GM12878 (cell line): ENCODE results near the gene PLEKHG4B. TPM values are rescaled to one million over a fixed set of nuclear protein-coding genes. Genes with fewer than 3 reads are reported as not detected.
"Not testable (repeated sequence)": the region's sequence is repeated elsewhere in the genome, so short reads cannot be mapped to it uniquely, and the experiment has no call there.

Experiments used
- ATAC-seq: fragments of 200-7000 bp; cut with Tn5 transposase; 3 replicates; pipeline ENCODE4 v1.9.1; 2020; ENCODE audit warnings: mild to moderate bottlenecking, moderate library complexity
- BruUV-seq: library from RNA; stranded (reverse); fragments of 400-500 nt; replicated peaks from 2 replicates; lab custom pipeline; 2021; lab: Mats Ljungman, UMichigan
- CTCF ChIA-PET: fragments of 300-600 bp; sonication (Branson Sonifier 250); formaldehyde crosslinking; extraction: SDS; loops from one replicate; lab custom pipeline; 2021; ENCODE audit warnings: inconsistent platforms; lab: Yijun Ruan, JAX
- POLR2A ChIA-PET: fragments of 350-600 bp; formaldehyde crosslinking; extraction: SDS; loops from one replicate; lab custom pipeline; 2021; ENCODE audit warnings: inconsistent platforms; lab: Charles Lee
- RAD21 ChIA-PET: fragments of 300-600 bp; sonication (Branson Sonifier 250); formaldehyde crosslinking; loops from one replicate; lab custom pipeline; 2023; ENCODE audit warnings: antibody characterized with exemption; ENCODE audit not compliant: unreplicated experiment; lab: Charles Lee
- SMC1A ChIA-PET: fragments of 300-600 bp; sonication (Branson Sonifier 250); formaldehyde crosslinking; loops from one replicate; lab custom pipeline; 2023; ENCODE audit not compliant: unreplicated experiment, uncharacterized antibody; lab: Charles Lee
- DNase-seq: peaks from one replicate; pipeline ENCODE4 v3.0.0-alpha.2; 2011; ENCODE audit warnings: low read depth, low spot score
- FAIRE-seq: peaks from 3 replicates; lab custom pipeline; 2011; peaks lifted over from hg19 to GRCh38; lab: Jason Lieb, UNC
- H2AFZ ChIP-seq: 2 replicates; pipeline ENCODE4 v1.6.0; 2011; ENCODE audit warnings: low read depth, low read length, control low read depth; ENCODE audit not compliant: control insufficient read depth
- H3K27ac ChIP-seq: 2 replicates; pipeline ENCODE4 v1.5.1; 2011; ENCODE audit warnings: control low read depth; ENCODE audit not compliant: control insufficient read depth, insufficient read depth
- H3K27me3 ChIP-seq, 2 experiments: replicated peaks in 1 of 2; 2 replicates each; pipeline versions ENCODE4 v1.6.0 to v1.6.1; 2011; ENCODE audit warnings: low read length in 1 of 2; ENCODE audit not compliant: control insufficient read depth in 2 of 2, insufficient read depth in 2 of 2
- H3K36me3 ChIP-seq, 2 experiments: 2 replicates each; pipeline ENCODE4 v1.5.1; 2011; ENCODE audit warnings: low read length in 1 of 2; ENCODE audit not compliant: control insufficient read depth in 2 of 2, insufficient read depth in 2 of 2
- H3K4me1 ChIP-seq: 2 replicates; pipeline ENCODE4 v1.6.1; 2011; ENCODE audit warnings: mild to moderate bottlenecking, low read length, moderate library complexity, mixed read lengths; ENCODE audit not compliant: control insufficient read depth, insufficient read depth
- H3K4me2 ChIP-seq: 2 replicates; pipeline ENCODE4 v1.6.0; 2011; ENCODE audit warnings: control low read depth; ENCODE audit not compliant: control insufficient read depth, insufficient read depth
- H3K4me3 ChIP-seq: fragments of 200-600 bp; sonication (generic); 2 replicates; pipeline ENCODE4 v1.5.1; 2016
- H3K79me2 ChIP-seq: 2 replicates; pipeline ENCODE4 v1.6.0; 2011; ENCODE audit warnings: low read length; ENCODE audit not compliant: control insufficient read depth, insufficient read depth
- H3K9ac ChIP-seq: 2 replicates; pipeline ENCODE4 v1.8.0; 2011; ENCODE audit warnings: low read length, control low read depth, mixed read lengths; ENCODE audit not compliant: control insufficient read depth, insufficient read depth
- H3K9me3 ChIP-seq: replicated peaks from 3 replicates; pipeline ENCODE4 v1.5.1; 2011; ENCODE audit warnings: mild to moderate bottlenecking, low read length; ENCODE audit not compliant: control insufficient read depth, insufficient read depth
- H4K20me1 ChIP-seq: 2 replicates; pipeline ENCODE4 v1.6.0; 2011; ENCODE audit not compliant: control insufficient read depth, insufficient read depth
- BCL11A ChIP-seq: IDR thresholded peaks from 2 replicates; pipeline ENCODE4 v1.6.1; 2011; ENCODE audit warnings: low read depth, low read length
- EP300 ChIP-seq, 2 experiments: fragments of 150-350 bp in 1 of 2; IDR thresholded peaks; 2 replicates each; pipeline ENCODE4 v1.6.1; 2011 to 2012; ENCODE audit warnings: low read depth in 2 of 2, low read length in 2 of 2, borderline replicate concordance in 1 of 2, improper control_type of control experiment in 1 of 2, inconsistent platforms in 1 of 2; ENCODE audit not compliant: control insufficient read depth in 1 of 2
- ESRRA ChIP-seq: IDR thresholded peaks from 2 replicates; pipeline ENCODE4 v1.6.1; 2012; ENCODE audit warnings: mild to moderate bottlenecking, low read length, improper control_type of control experiment
- NFYA ChIP-seq: IDR thresholded peaks from 2 replicates; pipeline ENCODE4 v1.6.1; 2011; ENCODE audit warnings: low read depth, mild to moderate bottlenecking, low read length, improper control_type of control experiment, borderline replicate concordance
- NFYB ChIP-seq: IDR thresholded peaks from 2 replicates; pipeline ENCODE4 v1.6.1; 2011; ENCODE audit warnings: low read depth, mild to moderate bottlenecking, low read length, improper control_type of control experiment, moderate library complexity; ENCODE audit not compliant: insufficient read depth
- NR2C2 ChIP-seq: IDR thresholded peaks from 2 replicates; pipeline ENCODE4 v1.6.1; 2011; ENCODE audit warnings: borderline replicate concordance, low read depth; ENCODE audit not compliant: control insufficient read depth, insufficient read length
- RB1 ChIP-seq: fragments of 450-650 bp; formaldehyde crosslinking; IDR thresholded peaks from 2 replicates; pipeline ENCODE4 v1.6.1; 2017; ENCODE audit warnings: mild to moderate bottlenecking, borderline replicate concordance
- SMC3 ChIP-seq: IDR thresholded peaks from 2 replicates; pipeline ENCODE4 v1.6.1; 2011; ENCODE audit warnings: low read length, improper control_type of control experiment, borderline replicate concordance
- YY1 ChIP-seq: IDR thresholded peaks from 2 replicates; pipeline ENCODE4 v1.6.1; 2011; ENCODE audit warnings: low read depth, mild to moderate bottlenecking, low read length
- ZSCAN29 ChIP-seq: fragments of 450-650 bp; IDR thresholded peaks from 2 replicates; pipeline ENCODE4 v1.6.1; 2017; ENCODE audit warnings: mild to moderate bottlenecking, moderate library complexity
- WGBS: methylation state at CpG from one replicate; pipeline ENCODE4 v1.1.6; 2016; ENCODE audit warnings: low lambda C conversion rate; ENCODE audit not compliant: insufficient replicate concordance, insufficient coverage; ENCODE audit errors: missing lambda C conversion rate; 5-methylcytosine and 5-hydroxymethylcytosine counted together
- in situ Hi-C: fragments of 300-500 bp; cut with MboI; formaldehyde crosslinking; loops from 9 replicates; pipeline ENCODE4 v1.14.3; 2018; ENCODE audit warnings: mixed read lengths
- intact Hi-C: fragments of 100-400 bp; cut with micrococcal nuclease; formaldehyde crosslinking; loops from one replicate; pipeline ENCODE4 v1.14.2; 2022; ENCODE audit not compliant: unreplicated experiment
- polyA plus RNA-seq, 11 experiments: library from polyadenylated mRNA; depleted of rRNA in 4 of 11; unstranded in 6 of 11; stranded (reverse) in 5 of 11; fragments of >200 nt; fragmentation: Nextera tagmentation in 4 of 11; fragmentation: Illumina TruSeq in 1 of 11; extraction: Ambion mirVana in 4 of 11; extraction: Trizol in 1 of 11; gene quantifications; 1 replicate in 1 of 11; 2 replicates in 10 of 11; pipeline versions ENCODE4 v1.2.1 to v1.2.3, GENCODE V29; 2011 to 2016; ENCODE audit warnings: inconsistent platforms in 2 of 11, missing spikeins in 2 of 11, low read depth in 1 of 11
- total RNA-seq, 4 experiments: library from RNA; depleted of rRNA in 3 of 4; stranded (reverse); fragments of >200 nt in 3 of 4; fragmentation: Illumina TruSeq in 1 of 4; extraction: Trizol in 1 of 4; gene quantifications; 2 replicates each; pipeline versions ENCODE4 v1.2.1 to v1.2.3, GENCODE V29; 2013 to 2021
- TF ChIP-seq, protein P1 (sequence below): IDR thresholded peaks from 2 replicates; pipeline ENCODE4 v1.6.1; 2011; ENCODE audit warnings: low read depth, low read length, improper control_type of control experiment, borderline replicate concordance

The PLEKHG4B gene
- total and polyA plus RNA-seq, 10 of the 15 experiments (the other 5 are each of a cell fraction or from before 2014, with no cell fraction given), result under 0.01 to 0.05 (median 0.01) TPM; not detected in 6

- Histone ChIP-seq H3K79me2 (no peaks in the 10 kb centered on the region), H3K4me1 (no peaks in the 10 kb centered on the region), H3K9ac (no peak overlapping the region), H3K27me3 (no peaks in the 10 kb centered on the region), H3K9me3 (no peaks in the 10 kb centered on the region; the same call in 2 of the 3 replicates), H4K20me1 (no peaks in the 10 kb centered on the region), H3K4me2 (no peak overlapping the region), H2AFZ (no peak overlapping the region), H3K27ac (no peak overlapping the region), H3K4me3 (no peak overlapping the region), H3K36me3 (no peaks in the 10 kb centered on the region)
- no peak for TF ChIP-seq BCL11A
- 55% methylated on average over 13 of the region's 13 CpGs for WGBS
- in situ Hi-C loops (no loop called here), intact Hi-C loops (no loop called here)
- ChIA-PET RAD21 (no interaction called here), SMC1A (no interaction called here), POLR2A (no interaction called here), CTCF (no interaction called here)
- no peak for FAIRE-seq
- no TSS peak for BruUV-seq
- no peak for ATAC-seq
- DNase-seq, result no peak
These were observed 71.9 kb downstream of the PLEKHG4B start for GRCh38 chr5:163841-164240.

DNA sequence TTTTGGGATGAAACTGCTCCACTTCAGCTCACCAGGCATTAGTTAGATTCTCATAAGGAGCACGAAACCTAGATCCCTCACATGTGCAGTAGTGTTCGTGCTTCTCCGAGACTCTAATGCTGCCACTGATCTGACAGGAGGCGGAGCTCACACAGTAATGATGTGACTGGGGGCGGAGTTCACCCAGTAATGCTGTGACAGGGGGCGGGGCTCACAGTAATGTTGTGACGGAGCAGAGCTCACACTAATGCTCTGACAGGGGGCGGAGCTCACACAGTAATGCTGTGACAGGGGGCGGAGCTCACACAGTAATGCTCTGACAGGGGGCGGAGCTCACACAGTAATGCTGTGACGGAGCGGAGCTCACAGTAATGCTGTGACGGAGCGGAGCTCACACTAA lies 72.3 kb downstream of the PLEKHG4B start:
- 87% methylated on average over 14 of the region's 14 CpGs for WGBS
- DNase-seq, result no peak

GRCh38 chr5:164783-165182 lies 72.8 kb downstream of the PLEKHG4B start:
- BruUV-seq, RAD21 ChIA-PET, ATAC-seq, H3K36me3 ChIP-seq, in situ Hi-C loops, CTCF ChIA-PET, H2AFZ ChIP-seq, FAIRE-seq, H3K27ac ChIP-seq, DNase-seq, POLR2A ChIA-PET, H3K4me3 ChIP-seq, H3K9me3 ChIP-seq, intact Hi-C loops, H3K27me3 ChIP-seq, H4K20me1 ChIP-seq, H3K4me1 ChIP-seq, SMC1A ChIA-PET, H3K9ac ChIP-seq, H3K79me2 ChIP-seq, H3K4me2 ChIP-seq: not testable (repeated sequence)
- 73% methylated on average over 13 of the region's 25 CpGs for WGBS

More for the DNA sequence above, 72.3 kb downstream of the PLEKHG4B start:
- ChIA-PET RAD21 (no interaction called here), CTCF (no interaction called here), POLR2A (no interaction called here), SMC1A (no interaction called here)
- no peaks in the 10 kb centered on the region for H3K27me3 ChIP-seq
- H3K4me2 ChIP-seq, result no peak overlapping the region
- no peaks in the 10 kb centered on the region; the same call in 2 of the 3 replicates for H3K9me3 ChIP-seq
- no peaks in the 10 kb centered on the region for H3K36me3 ChIP-seq
- H3K79me2 ChIP-seq, result no peaks in the 10 kb centered on the region
- BruUV-seq, result no TSS peak
- no peak for TF ChIP-seq ZSCAN29
- no peak for TF ChIP-seq NR2C2
- TF ChIP-seq RB1, result no peak
- no peak for TF ChIP-seq YY1
- TF ChIP-seq, protein P1, sequence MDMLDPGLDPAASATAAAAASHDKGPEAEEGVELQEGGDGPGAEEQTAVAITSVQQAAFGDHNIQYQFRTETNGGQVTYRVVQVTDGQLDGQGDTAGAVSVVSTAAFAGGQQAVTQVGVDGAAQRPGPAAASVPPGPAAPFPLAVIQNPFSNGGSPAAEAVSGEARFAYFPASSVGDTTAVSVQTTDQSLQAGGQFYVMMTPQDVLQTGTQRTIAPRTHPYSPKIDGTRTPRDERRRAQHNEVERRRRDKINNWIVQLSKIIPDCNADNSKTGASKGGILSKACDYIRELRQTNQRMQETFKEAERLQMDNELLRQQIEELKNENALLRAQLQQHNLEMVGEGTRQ, result no peak
- no peak for TF ChIP-seq EP300 (IDR thresholded peaks at IDR 0.05; ENCODE audit: borderline replicate concordance in 1 of 2, control insufficient read depth in 1 of 2, low read depth in 2 of 2, low read length in 2 of 2)
- TF ChIP-seq SMC3, result no peak
- TF ChIP-seq NFYA, result no peak
- no peak for TF ChIP-seq NFYB
- no peak for TF ChIP-seq ESRRA
- FAIRE-seq (no peak), ATAC-seq (no peak)
- no peaks in the 10 kb centered on the region for H3K4me1 ChIP-seq
- no peaks in the 10 kb centered on the region for H4K20me1 ChIP-seq
- H2AFZ ChIP-seq, result no peak overlapping the region
- H3K27ac ChIP-seq, result no peak overlapping the region
- H3K9ac ChIP-seq, result no peak overlapping the region
- in situ Hi-C loops (no loop called here), intact Hi-C loops (no loop called here)
- no peak overlapping the region for H3K4me3 ChIP-seq
